ENCODE measurements around the gene SCGB1A1.

SCGB1A1 gene

DNA sequence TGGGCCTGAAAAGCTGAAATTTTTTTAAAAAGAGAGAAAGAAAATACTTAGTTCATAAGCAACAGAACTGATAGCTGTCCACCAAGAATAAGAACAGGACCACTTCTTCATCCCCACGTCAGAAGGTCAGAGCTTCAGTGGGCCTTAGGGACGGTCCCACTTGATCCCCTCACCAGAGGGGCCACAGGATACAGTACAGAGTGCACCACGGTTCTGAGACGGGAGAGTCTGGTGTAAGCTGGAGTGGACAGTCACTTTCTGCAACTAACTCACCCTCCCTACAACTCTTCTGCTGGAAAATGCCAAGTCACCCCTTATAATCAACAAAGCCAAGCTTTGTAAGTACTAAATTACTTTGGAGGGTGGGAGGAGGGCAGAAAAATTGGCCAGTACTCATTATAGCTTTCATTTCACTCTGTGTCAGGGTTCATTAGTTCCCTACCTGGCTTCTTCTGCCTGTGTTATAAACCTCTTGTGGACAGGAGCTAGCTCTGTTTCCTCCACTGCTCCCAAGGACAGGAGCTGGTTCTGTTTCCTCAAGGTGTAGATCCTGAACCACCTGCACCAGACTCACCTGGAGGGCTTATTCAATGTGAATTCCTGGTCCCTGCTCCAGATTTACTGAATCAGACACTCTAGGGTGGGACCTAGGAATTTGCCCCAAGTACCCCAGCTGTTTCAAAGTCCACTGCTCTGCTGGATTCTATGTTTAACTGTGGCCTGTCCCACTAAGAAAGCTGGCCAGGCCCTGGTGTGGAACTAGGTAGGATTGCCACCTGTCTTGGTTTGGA is 39.6 kb downstream of the SCGB1A1 start:
- TF ChIP-seq, protein P1, sequence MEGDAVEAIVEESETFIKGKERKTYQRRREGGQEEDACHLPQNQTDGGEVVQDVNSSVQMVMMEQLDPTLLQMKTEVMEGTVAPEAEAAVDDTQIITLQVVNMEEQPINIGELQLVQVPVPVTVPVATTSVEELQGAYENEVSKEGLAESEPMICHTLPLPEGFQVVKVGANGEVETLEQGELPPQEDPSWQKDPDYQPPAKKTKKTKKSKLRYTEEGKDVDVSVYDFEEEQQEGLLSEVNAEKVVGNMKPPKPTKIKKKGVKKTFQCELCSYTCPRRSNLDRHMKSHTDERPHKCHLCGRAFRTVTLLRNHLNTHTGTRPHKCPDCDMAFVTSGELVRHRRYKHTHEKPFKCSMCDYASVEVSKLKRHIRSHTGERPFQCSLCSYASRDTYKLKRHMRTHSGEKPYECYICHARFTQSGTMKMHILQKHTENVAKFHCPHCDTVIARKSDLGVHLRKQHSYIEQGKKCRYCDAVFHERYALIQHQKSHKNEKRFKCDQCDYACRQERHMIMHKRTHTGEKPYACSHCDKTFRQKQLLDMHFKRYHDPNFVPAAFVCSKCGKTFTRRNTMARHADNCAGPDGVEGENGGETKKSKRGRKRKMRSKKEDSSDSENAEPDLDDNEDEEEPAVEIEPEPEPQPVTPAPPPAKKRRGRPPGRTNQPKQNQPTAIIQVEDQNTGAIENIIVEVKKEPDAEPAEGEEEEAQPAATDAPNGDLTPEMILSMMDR (IDR thresholded peaks at IDR 0.05) = no peak

DNA sequence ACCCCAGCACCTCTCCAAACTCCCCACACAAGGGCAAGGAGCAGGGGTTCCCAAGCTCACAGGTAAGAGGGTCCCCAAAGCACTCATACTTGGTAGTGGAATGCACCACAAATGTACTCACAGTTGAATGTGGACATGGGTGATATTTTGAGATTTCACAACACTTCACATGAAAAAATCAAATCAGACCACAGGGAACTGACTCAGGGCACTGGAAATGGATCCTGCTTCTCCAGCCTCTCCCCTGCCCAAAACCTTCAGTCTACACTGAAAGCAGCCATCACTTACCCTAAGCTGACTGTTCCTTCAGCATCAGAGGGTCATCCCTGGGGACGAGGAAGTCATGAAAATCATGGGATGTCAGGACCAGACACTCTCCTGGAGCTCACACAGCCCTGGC is 40.2 kb downstream of the SCGB1A1 start:
- TF ChIP-seq, protein P1 (IDR thresholded peaks at IDR 0.05) = no peak

DNA sequence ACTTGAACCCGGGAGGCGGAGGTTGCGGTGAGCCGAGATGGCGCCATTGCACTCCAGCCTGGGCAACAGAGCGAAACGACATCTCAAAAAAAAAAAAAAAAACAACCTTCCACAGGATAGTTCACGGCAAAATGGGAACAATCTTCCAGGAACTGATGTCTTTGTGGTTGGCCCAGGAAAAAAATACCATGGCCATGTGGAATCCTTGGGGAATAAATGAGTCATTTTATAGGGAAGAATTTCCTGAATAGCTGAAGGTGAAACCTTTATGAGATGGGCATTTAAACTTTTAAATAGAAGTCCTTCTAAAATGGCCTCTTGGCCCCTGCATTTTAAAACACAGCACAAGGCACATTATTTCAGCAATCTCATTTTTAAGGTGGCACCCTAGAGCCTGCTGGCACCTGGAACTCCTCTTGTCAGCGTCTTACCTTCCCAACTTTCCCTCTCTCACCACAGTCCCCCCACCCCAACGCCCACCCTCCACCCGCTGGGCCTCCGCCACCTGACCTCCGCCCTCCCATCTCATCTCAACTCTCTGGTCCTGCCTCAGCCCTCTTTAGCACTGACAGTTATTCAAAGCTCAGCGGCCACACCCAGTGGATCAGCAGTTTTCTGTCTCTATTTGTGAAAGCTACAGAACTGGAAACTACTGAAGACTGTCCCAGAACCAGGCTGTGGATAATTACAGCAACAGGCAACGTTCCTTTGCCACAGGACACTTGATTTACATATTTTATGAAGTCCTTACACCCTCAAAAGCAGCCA is 43.1 kb downstream of the SCGB1A1 start:
- TF ChIP-seq, protein P1 (IDR thresholded peaks at IDR 0.05) = no peak

DNA sequence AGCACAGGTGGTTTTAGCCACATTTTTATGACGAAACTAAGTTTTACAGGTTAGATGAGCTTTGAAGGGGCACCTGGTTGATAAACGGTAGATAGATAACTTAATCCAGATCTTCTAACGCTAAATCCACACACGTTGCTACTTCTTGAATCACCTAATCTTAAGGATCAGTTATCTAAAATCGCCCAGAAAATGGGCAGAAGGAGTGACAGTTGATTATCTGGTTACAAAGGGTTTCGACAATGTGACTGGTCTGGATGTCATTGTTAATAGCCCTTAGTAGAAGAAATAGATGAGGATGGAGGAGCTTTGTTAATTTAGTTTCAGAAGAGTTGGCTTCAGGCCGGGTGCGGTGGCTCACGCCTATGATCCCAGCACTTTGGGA is 43.7 kb downstream of the SCGB1A1 start:
- TF ChIP-seq, protein P1 (IDR thresholded peaks at IDR 0.05) = no peak

DNA sequence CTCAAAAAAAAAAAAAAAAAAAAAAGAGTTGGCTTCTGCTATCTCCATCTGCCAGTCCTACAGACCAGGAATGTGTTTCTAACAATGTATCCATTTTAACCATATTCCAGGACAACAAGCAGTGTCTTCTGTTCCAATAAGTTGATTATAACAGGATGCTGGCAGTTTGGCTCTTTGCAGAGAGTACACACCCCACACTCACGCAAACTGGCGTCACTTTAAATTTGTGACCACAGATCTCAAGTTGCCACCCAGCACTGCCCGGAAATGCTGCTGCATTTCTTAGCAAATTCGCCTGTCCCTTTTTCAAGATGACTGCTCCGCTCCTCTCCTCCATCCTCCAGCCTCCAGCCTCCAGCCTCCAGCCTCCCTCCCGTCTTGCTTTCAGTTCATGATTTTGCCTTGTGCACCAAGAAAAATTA is 44.3 kb downstream of the SCGB1A1 start:
- TF ChIP-seq, protein P1 (IDR thresholded peaks at IDR 0.05) = no peak

DNA sequence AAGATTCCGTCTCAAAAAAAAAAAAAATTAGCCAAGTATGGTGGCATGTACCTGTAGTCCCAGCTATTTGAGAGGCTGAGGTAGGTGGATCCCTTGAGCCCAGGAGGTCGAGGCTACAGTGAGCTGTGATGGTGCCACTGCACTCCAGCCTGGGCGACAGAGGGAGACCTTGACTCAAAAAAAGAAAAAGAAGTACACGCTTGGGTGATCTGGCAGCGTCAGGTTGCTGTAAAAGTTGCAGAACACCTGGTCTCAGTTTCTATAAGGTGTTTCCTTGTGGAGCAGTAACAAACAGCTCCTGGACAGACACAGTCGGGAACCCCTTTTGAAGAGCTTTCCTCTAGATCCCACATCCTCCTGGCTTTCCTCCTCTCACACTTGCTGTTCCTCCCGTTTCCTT is 45.8 kb downstream of the SCGB1A1 start:
- TF ChIP-seq, protein P1 (IDR thresholded peaks at IDR 0.05) = no peak

DNA sequence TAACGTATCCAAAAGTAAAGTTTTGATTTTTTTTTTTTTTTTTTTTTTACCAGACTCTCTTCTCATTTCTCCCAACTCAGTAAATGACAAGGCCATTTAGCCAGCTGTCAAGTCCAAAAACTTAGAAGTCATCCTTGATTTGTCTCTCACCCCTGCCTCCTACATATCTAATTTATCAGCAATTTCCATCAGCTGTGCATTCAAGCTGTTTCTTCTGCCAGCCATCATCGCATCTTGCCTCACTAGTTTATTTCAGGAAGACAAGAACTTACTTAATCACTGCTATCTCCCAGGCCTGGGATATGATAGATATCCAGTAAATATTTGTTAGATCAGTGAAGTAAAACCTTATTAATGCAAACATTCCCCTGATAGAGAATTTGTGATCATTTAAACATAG is 47.6 kb downstream of the SCGB1A1 start:
- TF ChIP-seq, protein P1 (IDR thresholded peaks at IDR 0.05) = no peak
